GM10248 (cell line): ENCODE measurements around the gene NFE2L1.

Experiments used
- CTCF ChIA-PET: fragments of 300-600 bp; sonication (Branson Sonifier 250); formaldehyde crosslinking; extraction: SDS; loops from one replicate; lab custom pipeline; 2021; ENCODE audit warnings: antibody characterized with exemption; lab: Yijun Ruan, JAX
- POLR2A ChIA-PET: fragments of 350-650 bp; sonication (Branson Sonifier 250); formaldehyde crosslinking; extraction: SDS; loops from one replicate; lab custom pipeline; 2020; ENCODE audit warnings: antibody characterized with exemption; lab: Yijun Ruan, JAX
- DNase-seq: peaks from one replicate; pipeline ENCODE4 v3.0.0; 2012; ENCODE audit errors: extremely low spot score
- CTCF ChIP-seq: IDR thresholded peaks from 2 replicates; pipeline ENCODE4 v1.5.1; 2012; ENCODE audit warnings: mild to moderate bottlenecking, low read depth; ENCODE audit errors: extremely low read depth, missing control alignments, control extremely low read depth

Gene NFE2L1

GRCh38 chr17:48051706-48052486, 3.7 kb downstream of the NFE2L1 start:
- ChIA-PET POLR2A (no interaction called here), CTCF (interaction anchor here (0.8 to 1.5 kb wide), 4 partner anchors 17 to 56 kb away, joined by 3 to 8 read pairs (median 3); partner anchors contain the start of gene SNX11)
- TF ChIP-seq CTCF = no peak
- no peak for DNase-seq

GRCh38 chr17:48052956-48053757, 5.0 kb downstream of the NFE2L1 start:
- DNase-seq = no peak
- no peak for TF ChIP-seq CTCF
- POLR2A ChIA-PET = interaction anchor here (0.6 kb wide), 1 partner anchor 24 kb away, joined by 3 read pairs; no protein-coding TSS in a partner anchor
- CTCF ChIA-PET = interaction anchor here (1.0 to 17.2 kb wide), 3 partner anchors 20 to 27 kb away, joined by 4 to 214 read pairs (median 8); no protein-coding TSS in a partner anchor

GRCh38 chr17:48053758-48054237, 5.6 kb downstream of the NFE2L1 start:
- no peak for TF ChIP-seq CTCF
- ChIA-PET CTCF (interaction anchor here (1.0 to 17.2 kb wide), 2 partner anchors 24 to 27 kb away, joined by 4 to 214 read pairs; no protein-coding TSS in a partner anchor), POLR2A (interaction anchor here (0.9 kb wide), 1 partner anchor 10 kb away, joined by 3 read pairs; no protein-coding TSS in a partner anchor)
- DNase-seq = no peak

GRCh38 chr17:48054238-48055185, 6.4 kb downstream of the NFE2L1 start:
- no peak for DNase-seq
- TF ChIP-seq CTCF = no peak
- ChIA-PET CTCF (interaction anchor here (0.8 to 17.2 kb wide), 12 partner anchors 8 to 107 kb away, joined by 3 to 214 read pairs (median 5); no protein-coding TSS in a partner anchor), POLR2A (interaction anchor here (0.9 to 1.5 kb wide), 3 partner anchors 8 to 10 kb away, joined by 3 to 19 read pairs (median 5); no protein-coding TSS in a partner anchor)

GRCh38 chr17:48055531-48056245, 7.5 kb downstream of the NFE2L1 start:
- DNase-seq = peak; percentile 64
- CTCF ChIA-PET = interaction anchor here (1.0 to 17.2 kb wide), 12 partner anchors 9 to 109 kb away, joined by 3 to 214 read pairs (median 6); no protein-coding TSS in a partner anchor
- no peak for TF ChIP-seq CTCF

More at GRCh38 chr17:48055531-48056245, 7.5 kb downstream of the NFE2L1 start:
- POLR2A ChIA-PET = interaction anchor here (1.5 kb wide), 1 partner anchor 11 kb away, joined by 19 read pairs; no protein-coding TSS in a partner anchor
